ENCODE results near the gene DOK6. TPM values are rescaled to one million over a fixed set of nuclear protein-coding genes. Genes with fewer than 3 reads are reported as not detected.
"Not testable (repeated sequence)": the region's sequence is repeated elsewhere in the genome, so short reads cannot be mapped to it uniquely, and the experiment has no call there.

DOK6 gene
- total RNA-seq, 1 donor from 2014 or later = 91.4 TPM

- DNase-seq = no peak
These were observed 226.1 kb downstream of the DOK6 start for GRCh38 chr18:69626643-69627242.

GRCh38 chr18:69628774-69629359 lies 228.2 kb downstream of the DOK6 start:
- DNase-seq = no peak

- DNase-seq = no peak
These were observed 230.6 kb downstream of the DOK6 start for GRCh38 chr18:69631281-69631680.

GRCh38 chr18:69635482-69635881 lies 234.8 kb downstream of the DOK6 start:
- no peak for DNase-seq

GRCh38 chr18:69636529-69637301 lies 236.0 kb downstream of the DOK6 start:
- DNase-seq = no peak

- no peak for DNase-seq
These were observed 237.4 kb downstream of the DOK6 start for GRCh38 chr18:69638056-69638455.

GRCh38 chr18:69647702-69648101 lies 247.0 kb downstream of the DOK6 start:
- DNase-seq = no peak

GRCh38 chr18:69648486-69648885 lies 247.8 kb downstream of the DOK6 start:
- no peak for DNase-seq

- DNase-seq = no peak
These were observed 249.0 kb downstream of the DOK6 start for GRCh38 chr18:69649684-69650083.

- DNase-seq = no peak
These were observed 250.6 kb downstream of the DOK6 start for GRCh38 chr18:69651243-69651642.

- DNase-seq = no peak
These were observed 255.1 kb downstream of the DOK6 start for GRCh38 chr18:69655816-69656215.

GRCh38 chr18:69658103-69658502 lies 257.4 kb downstream of the DOK6 start:
- DNase-seq = no peak

- DNase-seq = no peak
These were observed 258.0 kb downstream of the DOK6 start for GRCh38 chr18:69658685-69659084.

- DNase-seq = no peak
These were observed 258.5 kb downstream of the DOK6 start for GRCh38 chr18:69659142-69659651.

- not testable (repeated sequence) for DNase-seq
These were observed 261.4 kb downstream of the DOK6 start for GRCh38 chr18:69662090-69662489.

- no peak for DNase-seq
These were observed 263.7 kb downstream of the DOK6 start for GRCh38 chr18:69664399-69664798.

GRCh38 chr18:69674292-69674877 lies 273.7 kb downstream of the DOK6 start:
- no peak for DNase-seq

- DNase-seq = no peak
These were observed 274.3 kb downstream of the DOK6 start for GRCh38 chr18:69674966-69675365.

- no peak for DNase-seq
These were observed 276.9 kb downstream of the DOK6 start for GRCh38 chr18:69677595-69677994.

- no peak for DNase-seq
These were observed 279.4 kb downstream of the DOK6 start for GRCh38 chr18:69680123-69680522.

- no peak for DNase-seq
These were observed 282.5 kb downstream of the DOK6 start for GRCh38 chr18:69683176-69683575.

GRCh38 chr18:69684789-69685188 lies 284.1 kb downstream of the DOK6 start:
- no peak for DNase-seq

- DNase-seq = no peak
These were observed 286.2 kb downstream of the DOK6 start for GRCh38 chr18:69686861-69687260.
